CD4-positive, alpha-beta T cell treated with Interleukin-21 for 1 hour (primary cell): Measurements from ENCODE around the gene HSD3B7.

Experiments
- DNase-seq: peaks from one replicate; pipeline ENCODE4 v3.0.0-alpha.2; 2020

The HSD3B7 gene

GRCh38 chr16:30957456-30958174, 27.4 kb upstream of the HSD3B7 start, which contains the start of gene SETD1A:
Gene SETD1A, plus strand, starts transcription at chr16:30957754. Its CDS starts 978 bp downstream, at chr16:30958732.
- peak; percentile 97 for DNase-seq

- no peak for DNase-seq
These were observed 26.6 kb upstream of the HSD3B7 start for GRCh38 chr16:30958175-30959079.

GRCh38 chr16:30961384-30961783, 23.6 kb upstream of the HSD3B7 start:
- DNase-seq = no peak

GRCh38 chr16:30963925-30964511, 21.0 kb upstream of the HSD3B7 start:
- DNase-seq = no peak

- DNase-seq = no peak
These were observed 20.3 kb upstream of the HSD3B7 start for GRCh38 chr16:30964574-30965226.

GRCh38 chr16:30965436-30965835, 19.6 kb upstream of the HSD3B7 start:
- no peak for DNase-seq

- no peak for DNase-seq
These were observed 18.9 kb upstream of the HSD3B7 start for GRCh38 chr16:30966033-30966619.

- DNase-seq = no peak
These were observed 17.2 kb upstream of the HSD3B7 start for GRCh38 chr16:30967795-30968194.

GRCh38 chr16:30969246-30969842, 15.7 kb upstream of the HSD3B7 start:
- DNase-seq = no peak

GRCh38 chr16:30971298-30971697, 13.7 kb upstream of the HSD3B7 start:
- no peak for DNase-seq

- no peak for DNase-seq
These were observed 12.1 kb upstream of the HSD3B7 start for GRCh38 chr16:30972872-30973271.

- DNase-seq = no peak
These were observed 10.7 kb upstream of the HSD3B7 start for GRCh38 chr16:30974348-30974747.

GRCh38 chr16:30976486-30976885, 8.5 kb upstream of the HSD3B7 start:
- DNase-seq = no peak

GRCh38 chr16:30977502-30977901, 7.5 kb upstream of the HSD3B7 start:
- no peak for DNase-seq

GRCh38 chr16:30979170-30980022, 5.6 kb upstream of the HSD3B7 start:
- DNase-seq = no peak

GRCh38 chr16:30980023-30980371, 5.0 kb upstream of the HSD3B7 start:
- DNase-seq = no peak

GRCh38 chr16:30980434-30980833, 4.6 kb upstream of the HSD3B7 start:
- no peak for DNase-seq

- no peak for DNase-seq
These were observed 4.0 kb upstream of the HSD3B7 start for GRCh38 chr16:30980959-30981358.

- DNase-seq = no peak
These were observed 2.3 kb upstream of the HSD3B7 start for GRCh38 chr16:30982548-30983288.

GRCh38 chr16:30983289-30983889, 1.6 kb upstream of the HSD3B7 start:
- no peak for DNase-seq
